GM21723 (cell line): ENCODE results near the gene HEATR1.
"Not testable (repeated sequence)": the region's sequence is repeated elsewhere in the genome, so short reads cannot be mapped to it uniquely, and the experiment has no call there.

Experiments
- ATAC-seq: cut with Tn5 transposase; IDR thresholded peaks from one replicate; pipeline ENCODE4 v1.9.1; 2021; ENCODE audit warnings: mild to moderate bottlenecking, moderate library complexity; ENCODE audit not compliant: unreplicated experiment

Gene HEATR1, protein sequence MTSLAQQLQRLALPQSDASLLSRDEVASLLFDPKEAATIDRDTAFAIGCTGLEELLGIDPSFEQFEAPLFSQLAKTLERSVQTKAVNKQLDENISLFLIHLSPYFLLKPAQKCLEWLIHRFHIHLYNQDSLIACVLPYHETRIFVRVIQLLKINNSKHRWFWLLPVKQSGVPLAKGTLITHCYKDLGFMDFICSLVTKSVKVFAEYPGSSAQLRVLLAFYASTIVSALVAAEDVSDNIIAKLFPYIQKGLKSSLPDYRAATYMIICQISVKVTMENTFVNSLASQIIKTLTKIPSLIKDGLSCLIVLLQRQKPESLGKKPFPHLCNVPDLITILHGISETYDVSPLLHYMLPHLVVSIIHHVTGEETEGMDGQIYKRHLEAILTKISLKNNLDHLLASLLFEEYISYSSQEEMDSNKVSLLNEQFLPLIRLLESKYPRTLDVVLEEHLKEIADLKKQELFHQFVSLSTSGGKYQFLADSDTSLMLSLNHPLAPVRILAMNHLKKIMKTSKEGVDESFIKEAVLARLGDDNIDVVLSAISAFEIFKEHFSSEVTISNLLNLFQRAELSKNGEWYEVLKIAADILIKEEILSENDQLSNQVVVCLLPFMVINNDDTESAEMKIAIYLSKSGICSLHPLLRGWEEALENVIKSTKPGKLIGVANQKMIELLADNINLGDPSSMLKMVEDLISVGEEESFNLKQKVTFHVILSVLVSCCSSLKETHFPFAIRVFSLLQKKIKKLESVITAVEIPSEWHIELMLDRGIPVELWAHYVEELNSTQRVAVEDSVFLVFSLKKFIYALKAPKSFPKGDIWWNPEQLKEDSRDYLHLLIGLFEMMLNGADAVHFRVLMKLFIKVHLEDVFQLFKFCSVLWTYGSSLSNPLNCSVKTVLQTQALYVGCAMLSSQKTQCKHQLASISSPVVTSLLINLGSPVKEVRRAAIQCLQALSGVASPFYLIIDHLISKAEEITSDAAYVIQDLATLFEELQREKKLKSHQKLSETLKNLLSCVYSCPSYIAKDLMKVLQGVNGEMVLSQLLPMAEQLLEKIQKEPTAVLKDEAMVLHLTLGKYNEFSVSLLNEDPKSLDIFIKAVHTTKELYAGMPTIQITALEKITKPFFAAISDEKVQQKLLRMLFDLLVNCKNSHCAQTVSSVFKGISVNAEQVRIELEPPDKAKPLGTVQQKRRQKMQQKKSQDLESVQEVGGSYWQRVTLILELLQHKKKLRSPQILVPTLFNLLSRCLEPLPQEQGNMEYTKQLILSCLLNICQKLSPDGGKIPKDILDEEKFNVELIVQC (N-terminal part only)

DNA sequence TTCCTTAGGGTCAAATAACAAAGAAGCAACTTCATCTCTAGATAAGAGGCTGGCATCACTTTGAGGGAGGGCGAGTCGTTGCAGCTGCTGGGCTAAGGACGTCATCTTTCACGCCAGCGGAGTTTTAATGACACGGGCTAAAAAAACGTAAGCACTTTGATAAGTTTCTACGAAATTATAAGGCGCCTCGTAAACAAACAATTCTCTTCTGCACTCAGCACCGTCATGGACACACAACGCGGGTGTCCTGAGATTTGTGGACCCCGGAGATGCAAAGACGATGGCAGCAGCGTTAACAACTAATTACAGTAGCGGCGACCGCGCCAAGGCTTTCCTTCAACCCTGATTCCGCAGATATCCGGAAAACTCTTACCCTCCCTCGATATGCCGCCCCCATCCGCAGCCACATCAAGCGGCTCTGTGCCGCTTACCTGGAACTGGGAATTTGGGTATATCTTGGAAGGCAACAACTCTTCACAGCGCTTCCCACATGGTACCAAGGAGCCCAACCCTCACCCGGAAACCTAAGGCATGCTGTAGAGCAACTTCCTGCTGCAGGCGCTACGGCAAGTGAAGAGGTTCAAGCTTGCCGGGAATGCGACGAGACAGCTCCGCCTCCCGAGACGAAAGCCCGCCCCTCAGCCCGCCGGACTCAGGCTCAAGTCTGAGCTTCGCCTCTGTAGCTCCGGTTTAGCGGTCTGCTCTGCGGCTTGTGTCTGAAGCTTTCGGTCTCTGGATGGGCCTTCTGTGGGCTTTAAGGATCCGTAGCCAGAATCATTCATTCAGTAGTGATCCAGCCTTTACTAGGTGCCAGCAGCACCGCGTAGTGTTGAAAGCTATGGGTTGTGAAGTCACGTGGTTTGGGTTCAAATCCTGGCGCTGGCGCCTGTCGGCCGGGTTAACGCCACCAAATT lies at the start of gene HEATR1:
HEATR1 (minus strand) TSS at position 526 of the 914 bp plus-strand sequence; CDS start at position 105, 421 bp downstream.
- peak; percentile 97 for ATAC-seq

DNA sequence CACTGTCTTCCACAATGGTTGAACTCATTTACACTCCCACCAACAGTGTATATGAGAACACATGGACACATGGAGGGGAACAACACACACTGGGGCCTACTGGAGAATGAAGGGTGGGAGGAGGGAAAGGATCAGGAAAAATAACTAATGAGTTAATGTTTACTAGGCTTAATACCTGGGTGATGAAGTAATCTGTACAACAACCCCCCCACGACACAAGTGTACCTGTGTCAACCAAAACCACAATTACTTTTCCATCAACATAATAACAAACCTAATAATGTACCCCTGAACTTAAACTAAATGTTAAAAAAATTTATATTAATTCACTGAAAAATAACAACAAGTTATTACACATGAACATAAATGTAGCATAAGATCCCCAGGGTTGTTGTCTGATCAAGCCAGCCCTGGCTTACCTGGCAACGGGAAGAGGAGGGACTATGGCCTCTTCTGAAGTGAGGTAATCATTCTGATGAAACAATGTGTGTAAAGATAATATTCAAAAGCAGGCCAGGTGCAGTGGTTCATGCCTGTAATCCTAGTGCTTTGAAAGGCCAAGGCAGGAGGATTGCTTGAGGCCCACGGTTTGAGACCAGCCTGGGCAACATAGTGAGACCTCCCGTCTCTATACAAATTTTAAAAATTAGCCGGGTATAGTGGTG lies 40.8 kb upstream of the HEATR1 start:
- ATAC-seq: no peak

DNA sequence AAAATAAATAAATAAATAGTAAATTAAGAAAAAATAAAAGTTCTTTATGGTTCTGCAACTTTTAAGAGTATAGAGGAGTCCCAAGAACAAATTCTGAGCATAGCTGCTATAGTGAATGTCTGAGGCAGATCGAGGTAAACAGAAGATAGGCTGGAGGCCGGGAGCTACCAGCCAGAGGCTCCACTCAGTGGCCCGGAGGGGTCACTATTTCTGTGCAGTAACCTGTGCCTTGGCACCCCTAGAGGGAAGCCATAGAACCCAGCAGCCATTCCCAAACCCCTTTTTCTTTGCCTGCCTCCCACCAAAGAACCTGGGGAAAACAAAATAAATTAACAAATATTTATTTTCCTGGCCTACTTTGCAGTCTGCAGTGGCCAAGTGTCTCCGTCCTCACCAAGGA lies 38.4 kb upstream of the HEATR1 start:
- no peak for ATAC-seq

DNA sequence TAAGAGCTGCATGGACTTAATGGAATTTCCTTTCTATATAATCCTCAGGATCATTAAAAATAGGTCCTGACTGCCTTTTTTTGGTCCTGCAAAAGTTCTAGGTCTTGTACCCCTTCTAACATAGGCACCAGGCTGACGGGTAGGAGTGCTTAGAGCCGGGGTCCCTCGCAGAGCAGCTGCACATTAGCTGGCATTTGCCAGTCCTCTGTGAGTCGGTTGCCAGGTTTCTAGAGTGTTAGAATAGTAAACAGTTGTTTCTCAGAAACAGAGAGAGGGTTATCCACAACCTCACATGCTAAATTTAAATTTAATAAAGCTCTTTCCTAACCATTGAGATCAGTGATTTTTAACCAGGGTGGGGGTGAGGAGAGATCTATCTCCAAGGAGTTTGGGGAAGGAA lies 35.4 kb upstream of the HEATR1 start:
- no peak for ATAC-seq

DNA sequence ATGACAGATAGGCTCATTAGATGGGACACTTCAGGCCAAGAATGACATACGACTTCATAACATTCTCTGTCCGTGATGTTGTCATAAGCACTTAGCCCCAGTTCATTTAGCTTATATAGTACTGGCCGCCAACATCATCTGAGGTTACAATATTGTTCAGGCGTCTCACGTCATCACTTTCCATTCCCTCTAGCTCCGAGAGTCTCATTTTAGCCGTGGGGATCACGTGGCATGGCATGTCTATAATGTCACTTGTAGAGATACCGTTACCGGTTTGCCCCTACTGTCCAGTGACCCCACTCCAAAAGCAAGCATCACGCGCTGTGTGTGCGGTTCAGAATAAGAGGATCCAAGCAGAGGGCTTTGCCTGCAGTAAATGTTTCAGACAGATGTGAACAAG lies 34.6 kb upstream of the HEATR1 start:
- ATAC-seq: no peak

DNA sequence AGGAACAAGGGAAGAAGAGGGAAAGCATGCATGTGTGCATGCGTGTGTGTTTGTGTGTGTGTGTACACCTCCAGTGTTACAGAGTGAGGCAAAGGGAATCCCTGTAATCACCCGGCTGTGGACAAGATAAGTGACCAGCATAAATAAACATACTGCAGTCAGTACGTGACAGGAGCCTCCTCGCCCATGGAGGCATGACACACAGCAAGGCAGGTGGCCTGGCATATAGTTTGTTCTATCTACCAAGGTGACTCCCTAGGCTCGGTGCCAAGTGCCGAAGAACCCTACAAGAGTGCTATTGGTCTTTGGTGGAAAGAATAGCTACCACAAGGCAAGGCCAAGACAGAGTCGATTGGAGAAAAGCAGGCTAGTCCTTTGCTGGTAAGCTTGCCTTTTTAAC lies 31.7 kb upstream of the HEATR1 start:
- no peak for ATAC-seq

DNA sequence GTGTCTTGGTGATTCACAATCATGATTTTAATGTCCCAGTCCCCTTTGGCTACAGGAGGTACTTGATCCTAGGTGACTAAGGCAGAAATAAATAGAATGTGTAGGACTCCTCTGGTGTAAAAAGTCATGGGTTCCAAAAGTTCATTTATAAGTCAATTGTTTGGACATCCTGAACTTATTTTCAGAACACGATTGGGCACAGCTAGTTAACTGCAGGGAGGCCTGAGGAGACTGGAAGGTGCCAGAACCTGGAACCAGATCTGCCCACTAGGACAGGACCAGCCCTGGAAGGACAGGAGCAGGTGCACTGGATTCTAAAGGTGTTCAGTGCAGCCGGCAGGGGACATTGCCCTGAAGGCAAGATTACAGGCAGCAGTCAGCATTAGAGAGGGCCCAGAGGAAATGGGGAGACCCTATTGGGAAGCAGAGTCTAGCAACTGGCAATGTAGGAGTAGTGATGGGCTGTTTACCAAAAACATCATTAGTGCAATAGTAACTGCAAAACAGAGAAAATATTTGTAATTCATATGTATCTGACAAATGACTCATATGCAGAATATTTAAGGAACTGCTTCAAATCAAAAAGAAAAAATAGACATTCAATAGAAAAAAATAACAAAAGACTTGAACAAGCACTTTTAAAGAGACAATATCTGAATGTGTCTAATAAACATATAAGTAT lies 23.6 kb upstream of the HEATR1 start:
- no peak for ATAC-seq

DNA sequence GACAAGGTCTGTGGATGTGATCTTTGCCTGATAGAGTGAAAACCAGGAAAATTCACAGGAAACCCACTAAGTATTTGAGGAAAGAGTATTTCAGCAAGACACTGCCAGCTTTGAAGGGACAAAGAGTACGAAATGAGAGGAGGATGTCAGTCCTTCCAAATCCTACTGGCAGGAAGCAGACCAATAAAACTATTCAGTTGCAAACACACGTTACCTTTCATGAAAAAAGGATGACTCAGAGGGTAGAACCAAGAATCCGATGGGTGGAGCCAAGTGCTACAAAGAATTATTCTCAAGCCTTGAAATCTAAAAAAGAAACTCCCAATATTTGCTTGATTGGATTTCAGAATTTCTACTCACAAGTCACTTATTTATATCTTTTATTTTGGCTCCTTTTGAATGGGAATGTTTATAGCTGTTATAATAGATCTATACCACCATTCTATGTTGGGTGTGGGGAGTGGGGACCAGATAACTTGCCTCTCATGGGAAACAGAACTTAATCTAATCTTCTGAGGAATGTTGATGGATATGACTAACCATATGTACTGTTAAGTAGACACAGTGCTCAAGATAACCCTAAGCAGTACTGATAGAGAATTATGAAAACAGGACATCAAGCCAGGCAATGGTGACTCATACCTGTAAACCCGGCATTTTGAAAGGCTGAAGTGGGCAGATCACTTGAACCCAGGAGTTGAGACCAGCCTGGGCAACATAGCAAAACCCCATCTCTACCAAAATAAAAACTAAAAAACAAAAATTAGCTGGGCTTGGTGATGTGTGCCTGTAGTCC lies 19.3 kb upstream of the HEATR1 start:
- no peak for ATAC-seq

DNA sequence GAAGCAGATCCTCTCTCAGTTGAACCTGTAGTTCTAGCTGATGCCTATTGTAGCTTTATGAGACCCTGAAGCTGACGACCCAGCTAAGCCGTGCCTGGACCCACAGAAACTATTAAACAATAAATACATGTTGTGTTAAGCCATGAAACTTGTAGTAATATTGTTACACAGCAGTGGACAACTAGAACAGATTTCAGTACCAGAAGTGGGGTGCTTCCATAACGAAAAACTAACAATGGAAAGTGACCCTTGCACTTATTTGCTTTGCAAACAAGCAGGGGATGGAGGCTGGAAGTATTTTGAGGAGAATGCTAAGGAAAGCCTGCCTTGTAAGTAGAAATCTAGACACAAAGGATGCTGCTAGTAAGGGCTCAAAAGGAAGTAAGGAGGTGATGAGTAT lies 18.1 kb upstream of the HEATR1 start:
- no peak for ATAC-seq

DNA sequence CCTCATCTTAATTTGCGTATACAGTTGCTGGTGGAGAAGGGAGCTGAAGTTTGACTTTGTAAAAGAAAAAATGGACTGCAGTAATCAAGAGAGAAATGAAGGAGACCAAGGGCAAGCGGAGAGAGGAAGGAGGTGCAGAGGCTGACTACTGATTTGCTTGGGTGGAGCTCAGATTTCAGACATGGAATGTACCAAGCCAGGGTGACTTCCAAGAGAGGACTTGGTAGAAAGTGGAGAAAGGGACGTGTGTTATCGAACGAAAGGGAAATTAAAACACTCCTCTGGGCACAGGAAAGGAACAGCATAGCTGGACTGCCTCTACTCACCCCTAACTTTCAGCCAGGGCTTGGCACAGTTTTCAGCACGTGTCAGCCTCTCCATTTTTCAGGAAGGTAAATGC lies 15.1 kb upstream of the HEATR1 start:
- ATAC-seq: no peak

DNA sequence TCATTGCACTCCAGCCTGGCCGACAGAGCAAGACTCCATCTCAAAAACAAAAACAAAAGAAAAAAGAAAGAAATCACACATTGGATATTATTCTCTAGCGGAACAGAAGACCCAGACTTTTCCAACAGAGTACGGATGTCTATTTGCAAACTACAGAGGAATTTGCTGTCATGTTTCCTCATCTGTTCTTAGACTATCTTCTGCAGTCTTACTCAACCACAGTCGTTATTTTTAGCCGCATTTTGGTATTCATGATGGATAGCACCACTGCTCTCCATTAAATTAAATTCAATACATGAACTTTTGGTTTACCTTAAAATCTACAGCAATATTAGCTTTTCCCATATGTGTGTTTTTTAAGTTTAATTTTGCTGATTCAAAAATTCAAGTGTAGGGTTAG lies 14.2 kb upstream of the HEATR1 start:
- no peak for ATAC-seq

DNA sequence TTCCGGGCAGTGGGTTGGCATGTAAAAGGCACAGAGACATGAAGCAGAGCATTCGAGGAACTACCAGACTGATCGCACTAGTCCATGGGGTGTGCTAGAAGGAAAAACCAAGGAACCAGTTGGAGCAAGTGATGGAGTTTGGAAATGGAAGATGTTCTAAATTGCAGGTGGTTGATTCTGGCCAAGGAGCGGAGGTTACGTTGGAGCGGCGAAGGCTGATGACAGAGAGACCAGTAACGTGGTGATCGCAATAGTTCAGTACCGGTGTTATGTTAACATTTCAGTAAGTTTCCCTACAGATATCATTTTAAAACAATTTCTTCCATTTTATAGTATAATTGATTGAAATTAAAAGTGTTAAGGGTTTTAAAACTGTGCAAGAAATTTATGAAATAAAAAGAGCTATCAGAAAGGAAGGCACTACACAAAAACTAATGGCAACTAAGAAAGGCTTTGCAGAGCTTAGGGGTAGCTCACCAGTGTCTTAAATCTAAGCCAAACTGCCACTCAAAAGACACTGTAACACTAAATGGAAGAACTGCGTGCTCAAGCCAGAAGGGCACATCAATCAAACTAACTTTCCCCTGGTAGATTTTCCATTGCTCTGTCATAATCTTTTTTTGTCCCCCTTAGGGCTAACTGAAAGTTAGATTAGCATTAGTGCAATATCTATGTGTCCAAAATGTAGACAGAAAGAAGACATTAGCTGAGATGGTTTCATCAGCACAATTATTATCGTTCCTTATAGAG lies 11.3 kb upstream of the HEATR1 start:
- no peak for ATAC-seq

DNA sequence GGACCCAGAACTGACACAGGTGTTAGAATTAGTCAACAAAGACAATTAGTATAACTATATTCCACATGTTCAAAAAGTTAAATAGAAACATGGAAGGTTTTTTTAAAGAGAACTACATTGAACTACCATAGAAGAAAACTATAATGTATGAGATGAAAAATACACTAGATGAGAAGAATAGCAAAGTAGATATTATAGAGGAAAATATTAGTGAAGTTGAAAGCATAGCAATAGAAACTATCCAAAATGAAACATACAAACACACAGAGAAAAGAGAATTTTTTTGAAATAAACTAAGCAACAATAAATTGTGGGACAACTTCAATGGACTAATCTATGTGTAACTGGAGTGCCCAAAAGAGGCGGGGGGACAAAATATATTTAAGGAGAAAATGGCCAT lies 8.0 kb upstream of the HEATR1 start:
- no peak for ATAC-seq

DNA sequence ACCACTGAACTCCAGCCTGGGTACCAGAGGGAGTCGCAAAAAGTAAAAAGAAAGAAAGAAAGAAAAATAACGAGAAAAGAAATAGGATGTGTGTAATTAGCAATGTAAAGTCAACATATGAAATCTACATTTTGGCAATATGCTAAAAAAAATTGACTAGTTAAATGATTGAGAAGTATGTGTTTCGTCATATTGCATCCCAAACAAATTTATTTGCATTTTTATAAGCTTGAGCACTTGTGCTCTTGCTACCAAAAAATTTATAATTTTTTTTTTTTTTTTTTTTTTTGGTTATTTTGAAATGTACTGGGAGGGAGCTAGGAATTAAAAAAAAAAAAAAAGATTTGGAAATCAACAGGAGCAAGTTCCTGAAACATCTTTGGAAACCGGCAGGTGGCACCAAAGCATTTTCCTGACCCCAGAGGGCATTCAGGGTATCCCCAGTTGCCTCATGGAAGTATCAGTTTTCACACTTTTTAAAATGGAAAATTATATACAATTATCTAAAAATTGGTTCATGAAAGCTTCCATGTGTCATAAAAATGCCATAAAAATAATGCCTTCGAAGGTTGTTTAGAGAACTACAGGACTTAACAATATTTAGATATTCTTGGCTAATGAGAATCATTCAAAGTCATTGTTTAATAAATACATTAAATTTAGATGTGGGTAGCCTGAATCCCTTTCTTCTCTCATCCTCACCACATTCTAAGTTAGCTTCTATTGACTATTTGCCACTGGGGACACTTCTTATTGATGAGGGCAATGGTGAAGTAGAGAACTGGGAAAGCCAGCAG lies 4.8 kb upstream of the HEATR1 start:
- ATAC-seq: no peak

DNA sequence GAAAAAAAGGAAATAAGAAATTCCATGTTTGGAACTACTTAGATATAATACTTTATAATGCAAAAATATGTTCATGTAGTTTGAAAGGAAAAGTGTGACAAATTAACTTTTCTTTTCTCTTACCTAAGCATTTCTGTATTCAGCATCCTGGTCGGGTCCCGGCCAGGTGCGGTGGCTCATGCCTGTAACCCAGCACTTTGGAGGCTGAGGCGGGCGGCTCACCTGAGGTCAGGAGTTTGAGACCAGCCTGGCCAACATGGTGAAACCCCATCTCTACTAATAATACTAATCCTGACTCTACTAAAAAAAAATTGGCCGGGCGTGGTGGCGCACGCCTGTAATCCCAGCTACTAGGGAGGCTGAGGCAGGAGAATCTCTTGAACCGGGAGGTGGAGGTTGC lies 3.3 kb upstream of the HEATR1 start:
- ATAC-seq: not testable (repeated sequence)

DNA sequence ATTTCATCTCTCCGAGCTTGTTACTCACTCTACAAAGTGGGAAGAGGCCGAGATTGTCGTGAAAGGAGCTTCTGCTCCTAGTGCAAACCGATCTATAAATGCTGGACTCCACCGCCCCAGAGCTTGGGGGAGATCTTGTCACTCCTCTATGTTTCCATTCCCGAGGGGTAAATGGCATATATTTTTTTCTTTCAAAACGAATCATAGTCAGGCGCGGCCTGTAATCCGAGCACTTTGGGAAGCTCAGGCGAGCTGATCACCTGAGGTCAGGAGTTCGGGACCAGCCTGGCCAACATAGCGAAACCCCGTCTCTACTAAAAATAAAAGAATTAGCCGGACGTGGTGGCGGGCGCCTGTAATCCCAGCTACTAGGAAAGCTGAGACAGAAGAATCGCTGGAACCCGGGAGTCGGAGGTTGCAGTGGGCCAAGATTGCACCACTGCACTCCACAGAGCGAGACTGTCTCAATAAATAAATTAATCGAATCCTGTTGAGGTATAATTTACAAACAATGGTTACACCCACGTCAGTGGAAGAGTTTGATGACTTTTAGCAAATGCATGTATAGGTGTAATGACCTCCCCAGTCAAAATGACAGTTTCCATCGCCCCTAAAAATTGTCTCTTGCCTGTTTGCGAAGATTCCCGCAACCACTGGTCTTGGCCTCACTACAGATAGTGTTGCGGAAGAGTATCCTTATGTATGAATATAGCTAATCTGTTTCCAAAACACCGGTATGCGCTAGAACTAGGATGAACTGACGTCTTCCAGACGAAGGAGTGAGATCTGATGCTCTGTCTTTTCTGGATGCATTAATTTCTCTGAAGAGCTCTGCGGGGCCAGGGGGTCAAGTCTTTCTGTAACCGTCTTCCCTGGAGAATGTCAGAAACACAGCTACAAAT lies 840 bp upstream of the HEATR1 start:
- ATAC-seq: no peak
